ENCODE measurements around the gene MEX3A. TPM values are rescaled to one million over a fixed set of nuclear protein-coding genes. Genes with fewer than 3 reads are reported as not detected.
"Not testable (repeated sequence)": the region's sequence is repeated elsewhere in the genome, so short reads cannot be mapped to it uniquely, and the experiment has no call there.

Gene MEX3A
- polyA plus RNA-seq, 4 donors = 42.9 to 50.2 (median 46.4) TPM

GRCh38 chr1:156062189-156062588 lies 20.1 kb downstream of the MEX3A start:
- DNase-seq (ENCODE audit: low read depth in 4 of 4, low spot score in 3 of 4) = no peak

GRCh38 chr1:156060937-156061636 lies 21.2 kb downstream of the MEX3A start, which contains the start of gene RAB25:
TSS of gene RAB25 (plus strand) at chr1:156061160. CDS start at chr1:156061401, 241 bp downstream.
- no peak for DNase-seq (ENCODE audit: low read depth in 4 of 4, low spot score in 3 of 4)

GRCh38 chr1:156056326-156056849 lies 25.9 kb downstream of the MEX3A start:
- DNase-seq (ENCODE audit: low read depth in 4 of 4, low spot score in 3 of 4) = no peak

GRCh38 chr1:156055281-156056048 lies 26.8 kb downstream of the MEX3A start:
- DNase-seq (ENCODE audit: low read depth in 4 of 4, low spot score in 3 of 4) = no peak

GRCh38 chr1:156054500-156055280 lies 27.6 kb downstream of the MEX3A start, which contains the start of gene LAMTOR2:
TSS of gene LAMTOR2 (plus strand) at chr1:156054782. CDS start at chr1:156054890, 108 bp downstream.
- peak; percentile 97 to 99 (median 98) for DNase-seq (ENCODE audit: low read depth in 4 of 4, low spot score in 3 of 4)

GRCh38 chr1:156053768-156054499 lies 28.3 kb downstream of the MEX3A start, which contains the start of gene UBQLN4:
TSS of gene UBQLN4 (minus strand) at chr1:156053798. CDS start at chr1:156053701, 97 bp downstream.
- DNase-seq (ENCODE audit: low read depth in 4 of 4, low spot score in 3 of 4) = peak; percentile 68 to 76 (median 72)

GRCh38 chr1:156052862-156053767 lies 29.1 kb downstream of the MEX3A start:
- peak in 3 of 4 donors; percentile 40 to 52 (median 51) for DNase-seq (ENCODE audit: low read depth in 4 of 4, low spot score in 3 of 4)

- DNase-seq (ENCODE audit: low read depth in 4 of 4, low spot score in 3 of 4) = no peak
Observed at GRCh38 chr1:156051011-156051725, 31.1 kb downstream of the MEX3A start.

GRCh38 chr1:156050376-156050775 lies 31.9 kb downstream of the MEX3A start:
- DNase-seq (ENCODE audit: low read depth in 4 of 4, low spot score in 3 of 4) = no peak

GRCh38 chr1:156048663-156049258 lies 33.5 kb downstream of the MEX3A start:
- no peak for DNase-seq (ENCODE audit: low read depth in 4 of 4, low spot score in 3 of 4)

GRCh38 chr1:156045076-156045475 lies 37.2 kb downstream of the MEX3A start:
- DNase-seq (ENCODE audit: low read depth in 4 of 4, low spot score in 3 of 4) = no peak

GRCh38 chr1:156042828-156043227 lies 39.4 kb downstream of the MEX3A start:
- DNase-seq (ENCODE audit: low read depth in 4 of 4, low spot score in 3 of 4) = no peak

- not testable (repeated sequence) for DNase-seq (ENCODE audit: low read depth in 4 of 4, low spot score in 3 of 4)
Observed at GRCh38 chr1:156034991-156035390, 47.3 kb downstream of the MEX3A start.

GRCh38 chr1:156033011-156033410 lies 49.3 kb downstream of the MEX3A start:
- DNase-seq (ENCODE audit: low read depth in 4 of 4, low spot score in 3 of 4) = no peak

- DNase-seq (ENCODE audit: low read depth in 4 of 4, low spot score in 3 of 4) = no peak
Observed at GRCh38 chr1:156026588-156026987, 55.7 kb downstream of the MEX3A start.

- no peak for DNase-seq (ENCODE audit: low read depth in 4 of 4, low spot score in 3 of 4)
Observed at GRCh38 chr1:156025876-156026275, 56.4 kb downstream of the MEX3A start.

- DNase-seq (ENCODE audit: low read depth in 4 of 4, low spot score in 3 of 4) = no peak
Observed at GRCh38 chr1:156024801-156025200, 57.5 kb downstream of the MEX3A start.

Measured in right renal pelvis (tissue), 4 donors.